GM18868 (cell line): ENCODE measurements around the gene SHISA6.

Experiments
- ATAC-seq: cut with Tn5 transposase; IDR thresholded peaks from one replicate; pipeline ENCODE4 v1.9.1; 2021; ENCODE audit warnings: mild to moderate bottlenecking, moderate library complexity; ENCODE audit not compliant: unreplicated experiment

SHISA6 gene

GRCh38 chr17:11430751-11431150 is 189.7 kb downstream of the SHISA6 start:
- ATAC-seq: no peak

- ATAC-seq: no peak
These were observed 197.7 kb downstream of the SHISA6 start for GRCh38 chr17:11438673-11439072.

DNA sequence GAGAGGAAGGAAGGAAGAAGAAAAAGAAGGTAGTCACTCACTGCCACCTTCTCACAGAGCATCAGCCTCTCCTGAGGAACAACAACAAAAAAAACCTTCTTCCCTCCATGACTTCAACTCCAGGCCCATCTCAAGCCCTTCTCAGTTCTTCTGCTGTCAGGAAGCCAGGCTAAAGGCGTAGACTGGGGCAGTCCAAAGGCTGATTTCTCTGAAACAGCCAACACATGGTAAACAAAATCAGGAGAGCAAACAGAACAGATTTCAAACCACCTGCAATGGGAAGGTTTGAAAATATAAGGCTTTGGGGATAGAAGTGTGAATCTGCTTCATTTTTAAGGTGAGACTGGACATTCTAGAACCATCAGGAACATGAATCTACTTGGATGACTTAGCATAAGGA is 200.0 kb downstream of the SHISA6 start:
- no peak for ATAC-seq

- ATAC-seq: no peak
These were observed 205.3 kb downstream of the SHISA6 start for GRCh38 chr17:11446316-11446715.

- no peak for ATAC-seq
These were observed 213.1 kb downstream of the SHISA6 start for GRCh38 chr17:11454096-11454495.

GRCh38 chr17:11458279-11458678 is 217.3 kb downstream of the SHISA6 start:
- ATAC-seq: no peak

DNA sequence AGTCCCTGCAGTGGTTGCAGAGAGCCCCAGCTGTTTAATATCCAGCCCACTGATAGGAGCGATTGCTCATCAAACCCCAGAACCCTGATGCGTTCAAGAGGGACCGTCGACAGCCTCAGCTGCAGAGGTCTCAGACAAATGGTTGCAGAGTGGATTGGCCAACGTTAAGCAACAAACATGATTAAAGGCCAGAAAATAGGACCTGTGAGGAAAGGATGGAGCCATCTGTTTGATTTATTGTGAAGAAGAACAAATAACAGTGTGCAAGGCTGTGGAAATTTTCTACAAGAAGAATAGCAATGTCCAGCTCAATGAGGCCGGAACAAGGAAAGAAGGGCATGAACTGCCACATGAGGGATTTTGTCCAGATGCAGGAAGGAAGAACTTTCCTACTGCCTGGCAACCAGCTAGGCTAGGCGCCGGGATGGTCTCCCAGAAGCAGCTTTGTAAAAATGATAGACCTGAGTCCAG is 218.9 kb downstream of the SHISA6 start:
- no peak for ATAC-seq

DNA sequence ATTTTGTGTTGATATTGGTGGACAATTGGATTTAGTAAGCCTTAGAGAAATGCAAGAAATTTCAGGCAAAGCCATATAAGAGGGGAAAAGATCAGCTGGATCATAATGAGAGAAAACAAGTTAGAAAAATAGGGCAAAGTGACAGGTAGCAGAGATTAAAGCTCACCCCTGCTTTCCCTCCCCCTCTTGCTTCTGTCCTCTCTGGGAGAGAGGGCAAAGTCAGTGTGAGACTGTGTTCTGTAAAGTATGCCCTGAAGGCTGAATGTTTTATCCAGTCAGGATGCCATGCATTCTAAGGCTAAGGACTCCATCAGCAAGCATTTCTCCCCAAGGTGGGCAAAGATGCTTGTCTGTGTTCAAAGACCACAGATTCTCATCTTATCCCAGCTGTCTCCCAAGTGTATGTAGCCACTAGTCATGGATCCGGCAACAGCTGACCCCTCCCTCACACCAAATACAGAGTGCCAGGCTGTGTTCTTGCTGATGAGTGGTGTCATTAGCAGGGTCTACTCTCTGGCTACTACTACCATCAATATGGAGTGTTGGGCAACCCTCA is 221.1 kb downstream of the SHISA6 start:
- no peak for ATAC-seq

- no peak for ATAC-seq
These were observed 226.6 kb downstream of the SHISA6 start for GRCh38 chr17:11467639-11468038.

GRCh38 chr17:11485336-11486100 is 244.5 kb downstream of the SHISA6 start:
- no peak for ATAC-seq

- no peak for ATAC-seq
These were observed 245.3 kb downstream of the SHISA6 start for GRCh38 chr17:11486101-11486867.

DNA sequence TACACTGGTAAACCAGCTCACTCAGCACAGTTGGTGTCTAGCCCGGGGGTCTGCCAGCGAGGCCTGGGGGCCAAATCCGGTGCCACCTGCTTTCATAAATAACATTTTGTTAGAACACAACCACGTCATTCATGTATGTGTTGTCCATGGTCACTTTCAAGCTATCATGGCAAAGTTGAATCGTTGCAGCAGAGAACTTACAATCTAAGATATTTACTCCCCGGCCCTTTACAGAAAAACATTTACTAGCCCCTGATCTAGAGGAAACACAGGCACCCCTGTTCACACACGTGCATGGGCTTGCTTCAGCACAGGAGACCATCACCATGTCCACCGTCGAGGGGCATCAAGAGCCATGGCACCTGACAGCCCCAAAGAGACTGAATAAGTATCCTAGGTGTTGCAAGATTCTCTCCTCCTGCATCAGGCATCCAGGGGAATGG is 245.9 kb downstream of the SHISA6 start:
- ATAC-seq: no peak

DNA sequence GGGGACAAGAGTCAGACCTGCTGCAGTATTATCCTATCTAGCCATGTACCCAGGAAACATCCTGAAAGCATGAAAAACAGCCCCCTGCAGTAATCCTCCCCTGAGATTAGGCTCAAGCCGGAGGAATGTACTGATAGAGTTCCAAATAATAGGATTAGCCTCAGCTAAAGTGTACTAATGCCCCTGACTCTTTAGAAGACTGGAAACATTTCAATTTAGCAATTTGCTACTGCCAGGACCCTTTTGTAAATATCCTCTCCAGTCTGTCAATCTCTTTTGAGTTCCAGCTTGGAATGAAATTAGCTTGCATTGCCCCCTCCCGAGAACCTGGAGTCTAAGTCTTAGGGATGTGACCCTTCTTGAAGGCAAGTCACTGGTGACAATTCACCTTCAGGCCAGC is 246.5 kb downstream of the SHISA6 start:
- ATAC-seq: no peak

DNA sequence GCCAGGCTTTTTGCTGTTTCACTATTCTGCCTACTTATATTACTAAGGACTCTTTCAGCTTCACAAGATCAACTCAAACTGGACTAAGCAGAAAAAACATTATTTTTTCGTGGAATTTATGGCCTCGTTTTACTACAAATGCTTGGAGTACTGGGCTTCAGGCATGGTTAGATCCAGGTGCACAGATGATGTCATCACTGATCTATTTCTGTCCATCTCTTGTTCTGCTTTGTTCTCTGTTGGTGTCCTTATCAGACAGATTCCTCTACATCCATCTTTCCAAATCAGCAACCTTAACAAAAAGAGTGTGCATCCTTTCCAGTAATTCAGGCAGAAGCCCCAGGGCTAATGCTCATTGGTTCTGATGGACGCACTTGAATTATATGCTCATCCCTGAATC is 247.4 kb downstream of the SHISA6 start:
- ATAC-seq: no peak

- no peak for ATAC-seq
These were observed 249.2 kb downstream of the SHISA6 start for GRCh38 chr17:11490171-11490755.

GRCh38 chr17:11492511-11492910 is 251.5 kb downstream of the SHISA6 start:
- ATAC-seq: no peak

DNA sequence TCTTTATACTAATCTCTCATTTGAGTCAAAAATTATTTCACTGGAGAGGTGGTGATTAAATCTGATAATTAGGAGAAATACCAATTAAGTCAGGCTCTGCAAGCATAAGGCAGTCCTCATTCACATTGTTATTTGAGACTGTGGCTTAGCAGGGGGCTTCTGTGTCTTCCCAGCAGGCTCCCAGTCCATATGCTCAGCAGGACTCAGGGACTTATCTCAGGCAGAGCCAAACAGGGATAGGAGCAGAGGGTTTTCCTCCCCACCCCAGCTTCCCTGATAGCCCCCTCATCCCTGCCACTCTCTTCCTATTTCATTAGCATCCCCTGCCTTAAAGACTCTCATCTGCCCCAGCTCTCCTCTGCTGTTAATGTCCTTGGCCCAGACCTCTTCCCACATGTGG is 252.9 kb downstream of the SHISA6 start:
- no peak for ATAC-seq

DNA sequence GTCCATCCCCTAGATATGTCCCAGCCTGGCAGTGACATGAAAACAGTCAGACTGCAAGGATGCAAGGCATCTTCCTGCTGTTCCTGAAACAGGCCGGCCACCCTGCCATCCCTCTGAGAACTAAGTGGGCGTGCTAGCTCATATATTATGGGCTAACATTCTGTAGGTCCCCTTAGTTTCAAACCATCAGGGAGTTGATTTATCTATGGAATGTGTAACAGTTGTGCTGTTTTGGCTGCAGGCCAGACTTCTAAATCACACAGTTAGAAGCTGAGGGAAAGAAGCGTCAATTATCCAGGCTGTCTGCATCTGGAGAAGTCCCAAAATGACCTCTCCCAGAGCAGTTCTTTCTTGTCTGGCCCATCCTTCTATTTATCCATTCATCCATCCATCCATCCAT is 254.6 kb downstream of the SHISA6 start:
- ATAC-seq: no peak

DNA sequence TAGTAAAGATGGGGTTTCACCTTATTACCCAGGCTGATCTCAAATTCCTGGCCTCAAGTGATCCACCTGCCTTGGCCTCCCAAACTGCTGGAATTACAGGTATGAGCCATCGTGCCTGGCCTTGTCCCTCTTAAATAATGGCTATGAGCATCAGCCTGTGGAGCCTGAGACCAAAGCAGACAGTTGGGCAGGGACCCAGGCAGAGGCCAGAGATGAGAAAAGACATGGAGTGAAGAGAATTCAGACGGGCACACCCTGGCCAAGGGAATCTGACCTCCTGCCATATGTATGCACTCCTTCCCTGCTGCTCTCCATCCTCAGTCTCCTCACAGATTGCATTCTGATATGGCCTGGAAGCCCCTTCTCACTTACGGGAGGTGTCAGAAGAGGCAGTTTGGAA is 258.9 kb downstream of the SHISA6 start:
- no peak for ATAC-seq

GRCh38 chr17:11503308-11504035 is 262.5 kb downstream of the SHISA6 start:
- no peak for ATAC-seq

DNA sequence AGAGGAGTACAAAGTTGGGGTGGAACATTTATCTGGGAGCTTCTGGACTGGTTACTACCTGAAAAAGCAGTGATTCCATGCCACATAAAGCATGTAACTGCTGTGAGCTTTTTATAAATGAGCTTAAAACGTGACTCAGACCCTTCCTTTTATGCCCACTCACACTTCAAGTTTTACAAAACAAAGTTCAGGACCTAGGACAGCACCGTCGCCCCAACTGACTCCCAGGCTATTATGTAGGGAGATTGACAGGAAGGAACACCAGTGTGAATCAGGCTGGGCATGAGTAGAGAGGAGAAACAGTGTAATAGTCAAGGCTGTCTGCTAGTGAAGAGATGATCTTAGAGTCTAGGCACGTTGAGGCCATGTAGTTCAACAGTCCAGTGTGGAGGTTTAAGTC is 265.6 kb downstream of the SHISA6 start:
- ATAC-seq: no peak
